Small intestine (tissue), 7 donors: ENCODE data around the gene AGPS. TPM values are rescaled to one million over a fixed set of nuclear protein-coding genes. Genes with fewer than 3 reads are reported as not detected.

Source experiments
- DNase-seq, 2 donors: peaks; one replicate each; pipeline versions ENCODE4 v3.0.0 to v3.0.0-alpha.2; 2013
- FAIRE-seq: peaks from 2 replicates; lab custom pipeline; 2012; peaks lifted over from hg19 to GRCh38; lab: Jason Lieb, UNC
- H3K27ac ChIP-seq, 3 donors: one replicate each; pipeline ENCODE4 v1.5.1; 2013; ENCODE audit warnings: low read length in 2 of 3, mild to moderate bottlenecking in 2 of 3, control low read depth in 1 of 3, inconsistent platforms in 1 of 3, low read depth in 1 of 3, moderate library complexity in 1 of 3
- H3K27me3 ChIP-seq, 3 donors: one replicate each; pipeline ENCODE4 v1.6.1; 2013; ENCODE audit warnings: low read length in 3 of 3, inconsistent platforms in 1 of 3; ENCODE audit not compliant: control insufficient read depth in 3 of 3, insufficient read depth in 3 of 3
- H3K36me3 ChIP-seq, 3 donors: one replicate each; pipeline ENCODE4 v1.6.1; 2013; ENCODE audit warnings: low read length in 3 of 3, inconsistent platforms in 1 of 3, low read depth in 1 of 3, mild to moderate bottlenecking in 1 of 3, moderate library complexity in 1 of 3; ENCODE audit not compliant: control insufficient read depth in 3 of 3, insufficient read depth in 2 of 3
- H3K4me1 ChIP-seq, 3 donors: one replicate each; pipeline ENCODE4 v1.6.1; 2013; ENCODE audit warnings: low read length in 2 of 3, inconsistent platforms in 1 of 3, low read depth in 1 of 3, mild to moderate bottlenecking in 1 of 3, moderate library complexity in 1 of 3; ENCODE audit not compliant: control insufficient read depth in 3 of 3, insufficient read depth in 2 of 3
- H3K4me3 ChIP-seq, 3 donors: one replicate each; pipeline ENCODE4 v1.5.1; 2013; ENCODE audit warnings: low read length in 3 of 3, control low read depth in 1 of 3, inconsistent platforms in 1 of 3, low read depth in 1 of 3, mild to moderate bottlenecking in 1 of 3, moderate library complexity in 1 of 3
- H3K9me3 ChIP-seq, 2 donors: one replicate each; pipeline ENCODE4 v1.6.1; 2013; ENCODE audit warnings: low read depth in 1 of 2, low read length in 1 of 2; ENCODE audit not compliant: control insufficient read depth in 2 of 2, insufficient read depth in 1 of 2
- WGBS, 3 donors: extraction: QIAGEN DNeasy Blood & Tissue Kit; methylation state at CpG; one replicate each; pipeline ENCODE4 v1.1.7; 2013; 5-methylcytosine and 5-hydroxymethylcytosine counted together
- polyA plus RNA-seq, 4 donors: library from polyadenylated mRNA; stranded (reverse) in 3 of 4; unstranded in 1 of 4; fragments of 200-250 nt in 3 of 4; fragments of 120-200 nt in 1 of 4; gene quantifications; one replicate each; pipeline versions ENCODE4 v1.2.1 to v1.2.3, GENCODE V29; 2013
- donor health status: healthy with polysubstance abuse.
- donor health status: control.
- donor health status: control.
- donor health status: Bipolar disorder and iron deficiency.
- donor health status: healthy.

The AGPS gene
- polyA plus RNA-seq, 4 donors, result 7.6 to 26.7 (median 11.8) TPM

DNA sequence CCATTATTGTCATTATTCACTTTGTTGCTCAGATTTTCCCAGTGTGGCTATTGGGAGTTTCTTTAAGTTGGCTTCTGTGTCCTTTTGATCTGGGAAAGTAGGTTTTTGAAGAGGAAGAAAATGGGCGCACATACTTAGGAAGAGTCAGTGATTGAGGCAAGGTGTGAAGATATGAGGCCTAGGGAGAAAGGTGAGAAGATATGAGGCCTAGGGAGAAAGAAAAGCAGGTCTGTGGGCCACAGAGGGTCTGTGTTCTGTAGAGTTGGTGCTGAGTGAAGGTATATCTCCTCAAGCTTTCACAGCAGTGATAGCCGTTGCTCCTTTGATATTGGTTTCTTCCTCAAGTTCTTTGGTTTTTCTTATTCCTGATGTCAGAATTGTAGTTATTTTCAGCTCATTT is 126.2 kb downstream of the AGPS start:
- 94 to 96% (median 95%) methylated on average over 2 of the region's 2 CpGs for WGBS, 3 donors
- Histone ChIP-seq H3K9me3 (no peaks in the 10 kb centered on the region), H3K4me1 (peaks cover 0 to 12% (median 5%) of the 10 kb centered on the region in 3 donors), H3K27ac (no peak overlapping the region), H3K4me3 (no peak overlapping the region), H3K27me3 (no peaks in the 10 kb centered on the region), H3K36me3 (peaks cover 0 to 5% (median 2%) of the 10 kb centered on the region in 3 donors)
- DNase-seq (no peak), FAIRE-seq (no peak)

DNA sequence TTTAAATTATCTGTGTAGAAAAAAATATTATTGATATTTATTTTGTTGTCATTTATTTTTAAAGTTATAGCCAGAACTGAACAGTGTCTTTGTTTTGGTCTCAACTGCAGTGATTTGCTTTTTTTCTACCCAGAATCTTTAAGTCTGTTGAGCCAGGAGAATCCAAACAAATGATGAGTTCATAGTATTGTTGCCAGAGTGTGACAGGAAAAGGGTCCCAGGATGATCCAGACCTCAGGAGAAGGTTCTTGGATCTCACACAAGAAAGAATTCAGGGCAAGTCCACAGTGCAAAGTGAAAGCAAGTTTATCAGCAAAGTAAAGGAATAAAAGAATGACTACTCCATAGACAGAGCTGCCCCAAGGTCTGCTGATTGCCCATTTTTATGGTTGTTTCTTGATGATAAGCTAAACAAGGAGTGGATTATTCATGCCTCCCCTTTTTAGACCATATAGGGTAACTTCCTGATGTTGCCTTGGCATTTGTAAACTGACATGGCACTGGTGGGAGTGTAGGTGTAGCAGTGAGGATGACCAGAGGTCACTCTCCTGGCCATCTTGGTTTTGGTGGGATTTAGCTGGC is 127.1 kb downstream of the AGPS start:
- Histone ChIP-seq H3K4me3 (no peak overlapping the region), H3K27ac (peak overlapping the region in 2 of 3 donors; percentile 38 to 55), H3K36me3 (peaks cover 0 to 3% (median 0%) of the 10 kb centered on the region in 3 donors), H3K9me3 (no peaks in the 10 kb centered on the region), H3K4me1 (peaks cover 0 to 12% (median 5%) of the 10 kb centered on the region in 3 donors), H3K27me3 (no peaks in the 10 kb centered on the region)
- no peak for FAIRE-seq
- DNase-seq, result peak; percentile 74 to 85

DNA sequence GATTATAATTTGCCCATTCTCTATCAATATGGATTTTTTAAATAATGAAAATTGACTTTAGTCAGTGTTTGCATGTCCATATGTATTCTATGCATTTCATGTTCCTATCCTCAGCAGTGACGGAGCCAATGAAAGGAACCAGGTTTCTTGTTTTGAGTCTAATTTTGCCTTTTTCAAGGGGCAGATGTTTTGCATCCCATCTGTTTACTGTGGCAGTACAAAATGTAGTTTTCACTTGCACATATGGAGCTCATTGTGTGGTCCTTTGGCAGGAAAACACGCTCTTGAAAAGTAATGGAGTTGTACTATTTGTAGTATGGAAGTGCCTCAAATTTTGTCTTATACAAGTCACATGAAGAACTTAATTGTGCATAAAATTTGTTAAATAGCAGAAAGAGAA is 127.8 kb downstream of the AGPS start:
- FAIRE-seq (no peak), DNase-seq (peak in 1 of 2 donors; percentile 31)
- no peak overlapping the region for H3K4me3 ChIP-seq
- WGBS, 3 donors, result 80 to 97% (median 97%) methylated on average over 2 of the region's 2 CpGs
- H3K36me3 ChIP-seq, result peaks cover 0 to 3% (median 0%) of the 10 kb centered on the region in 3 donors
- peak overlapping the region in 2 of 3 donors; percentile 38 to 55 for H3K27ac ChIP-seq
- H3K27me3 ChIP-seq, result no peaks in the 10 kb centered on the region
- peaks cover 0 to 12% (median 5%) of the 10 kb centered on the region in 3 donors for H3K4me1 ChIP-seq
- no peaks in the 10 kb centered on the region for H3K9me3 ChIP-seq

DNA sequence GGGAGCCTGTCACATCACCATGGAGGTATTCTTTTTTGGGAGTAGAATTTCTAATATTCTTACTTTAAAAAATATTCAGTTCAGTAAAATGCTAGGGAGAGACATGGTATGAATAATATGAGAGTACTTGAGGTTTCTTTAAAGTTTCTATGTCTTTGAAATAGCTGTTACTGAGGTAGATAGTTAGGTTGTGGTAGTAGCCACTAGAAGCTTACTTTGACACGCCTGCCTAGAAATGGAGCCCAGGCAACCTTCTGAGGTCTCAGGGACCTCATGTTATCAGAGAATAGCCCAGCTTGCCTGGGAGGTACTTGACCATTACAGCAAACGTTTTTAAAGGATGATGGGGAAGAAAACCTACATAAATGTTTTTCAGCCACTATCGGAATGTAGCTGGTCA is 131.2 kb downstream of the AGPS start:
- H3K27me3 ChIP-seq, result no peaks in the 10 kb centered on the region
- no peak for DNase-seq
- H3K4me3 ChIP-seq, result no peak overlapping the region
- no peak overlapping the region for H3K27ac ChIP-seq
- no peak for FAIRE-seq
- peaks cover 0 to 3% (median 2%) of the 10 kb centered on the region in 3 donors for H3K36me3 ChIP-seq
- WGBS, 3 donors, result 82 to 84% (median 82%) methylated on average over 3 of the region's 3 CpGs
- peaks cover 0 to 8% (median 4%) of the 10 kb centered on the region in 3 donors for H3K4me1 ChIP-seq
- no peaks in the 10 kb centered on the region for H3K9me3 ChIP-seq

DNA sequence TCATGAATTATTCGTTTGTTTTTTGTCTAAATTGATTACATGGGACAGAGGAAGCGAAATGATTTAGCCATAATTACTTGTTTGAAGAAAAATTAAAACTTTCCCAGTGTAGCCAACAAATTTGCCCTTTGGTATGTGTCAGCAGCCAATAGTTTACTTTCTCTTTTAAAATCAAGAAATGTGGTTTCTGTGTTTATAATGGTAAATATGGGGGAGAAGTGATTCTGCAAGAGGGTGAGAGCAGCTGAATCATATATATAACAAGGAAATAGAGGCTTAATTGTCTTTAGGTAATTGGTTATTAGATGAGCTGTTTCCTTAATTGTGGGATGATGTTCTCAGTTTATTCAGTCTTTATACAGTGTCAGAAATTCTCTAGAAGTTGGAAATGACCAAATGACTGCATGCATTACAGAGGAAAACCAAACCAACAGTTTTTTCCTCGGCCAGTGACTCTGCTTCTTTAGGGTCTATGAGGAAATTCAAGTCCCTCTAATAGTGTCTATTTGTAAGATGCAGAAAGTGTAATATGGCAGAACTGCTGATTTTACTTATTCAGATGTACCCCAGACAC is 132.9 kb downstream of the AGPS start:
- H3K9me3 ChIP-seq, result no peaks in the 10 kb centered on the region
- H3K4me3 ChIP-seq, result no peak overlapping the region
- H3K4me1 ChIP-seq, result peaks cover 0 to under 1% (median 0%) of the 10 kb centered on the region in 3 donors
- no peaks in the 10 kb centered on the region for H3K27me3 ChIP-seq
- WGBS, 3 donors, result 72 to 77% (median 76%) methylated on average over 3 of the region's 3 CpGs
- DNase-seq (no peak), FAIRE-seq (no peak)
- peaks cover 0 to 3% (median 2%) of the 10 kb centered on the region in 3 donors for H3K36me3 ChIP-seq
- no peak overlapping the region for H3K27ac ChIP-seq

DNA sequence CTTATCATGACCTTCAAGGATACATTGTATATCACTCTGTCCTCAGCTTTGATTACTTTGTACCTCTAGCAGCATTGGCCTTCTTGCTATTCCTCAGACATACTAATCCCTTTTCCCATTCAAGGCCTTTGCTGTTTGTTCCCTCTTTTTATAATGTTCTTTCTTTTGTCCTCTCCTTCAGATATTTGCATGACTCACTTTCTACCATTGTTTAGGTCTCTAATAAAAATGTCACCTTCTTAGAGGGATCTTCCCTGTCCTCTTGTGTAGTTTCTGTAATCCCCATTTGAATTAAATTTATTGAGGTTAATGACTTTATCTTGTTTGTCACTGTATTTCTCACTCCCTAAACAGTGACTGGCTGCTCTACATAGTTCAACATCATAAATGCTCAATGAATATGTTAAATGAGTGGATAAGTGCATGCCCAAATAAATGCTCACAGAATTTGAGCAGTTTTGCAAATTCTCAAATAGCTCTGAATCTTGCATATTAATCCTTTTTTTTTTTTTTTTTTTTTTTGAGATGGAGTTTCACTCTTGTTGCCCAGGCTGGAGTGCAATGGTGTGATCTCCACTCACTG is 135.9 kb downstream of the AGPS start:
- no peak overlapping the region for H3K4me3 ChIP-seq
- FAIRE-seq (no peak), DNase-seq (no peak)
- H3K27ac ChIP-seq, result no peak overlapping the region
- no peaks in the 10 kb centered on the region for H3K4me1 ChIP-seq
- H3K36me3 ChIP-seq, result peaks cover 0 to 3% (median 2%) of the 10 kb centered on the region in 3 donors
- no peaks in the 10 kb centered on the region for H3K9me3 ChIP-seq
- no peaks in the 10 kb centered on the region for H3K27me3 ChIP-seq

DNA sequence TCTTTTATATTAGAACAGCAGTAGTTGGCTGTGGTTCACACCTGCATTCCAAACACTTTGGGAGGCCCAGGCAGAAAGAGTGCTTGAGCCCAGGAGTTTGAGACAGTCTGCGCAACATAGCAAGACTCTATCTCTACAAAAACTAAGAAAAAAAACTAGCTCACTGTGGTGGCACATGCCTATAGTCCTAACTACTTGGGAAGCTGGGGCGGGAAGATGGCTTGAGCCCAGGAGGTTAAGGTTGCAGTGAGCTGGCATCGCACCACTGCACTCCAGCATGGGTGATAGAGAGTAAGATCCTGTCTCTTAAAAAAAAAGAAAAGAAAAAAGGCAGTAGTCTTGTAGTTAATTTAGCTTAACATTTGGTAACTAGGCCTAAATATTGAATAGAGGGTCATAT is 136.6 kb downstream of the AGPS start:
- Histone ChIP-seq H3K4me1 (no peaks in the 10 kb centered on the region), H3K4me3 (no peak overlapping the region), H3K27ac (no peak overlapping the region), H3K9me3 (no peaks in the 10 kb centered on the region), H3K27me3 (no peaks in the 10 kb centered on the region), H3K36me3 (peaks cover 0 to 2% (median 0%) of the 10 kb centered on the region in 3 donors)
- DNase-seq (no peak), FAIRE-seq (no peak)
- WGBS, 3 donors, result 97 to 99% (median 97%) methylated on average over 3 of the region's 3 CpGs

DNA sequence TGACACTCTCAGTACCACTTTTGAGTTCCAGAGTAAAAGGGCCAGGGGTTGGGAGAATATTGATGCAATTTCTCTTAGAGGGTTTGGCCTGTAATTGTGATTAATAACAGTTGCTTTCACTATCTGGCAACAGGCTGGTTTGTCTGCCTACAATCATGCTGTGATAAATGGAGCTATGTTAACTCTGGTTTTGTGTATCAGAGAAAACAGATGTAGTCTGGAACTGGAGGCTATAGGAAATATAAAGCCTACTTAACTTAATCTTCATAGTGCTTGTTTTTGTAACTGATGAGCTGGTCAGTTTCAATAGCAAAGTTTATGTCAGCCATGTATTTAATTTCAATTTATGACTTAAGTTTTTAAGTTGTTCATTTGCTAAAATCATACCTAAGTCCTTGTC is 138.0 kb downstream of the AGPS start:
- Histone ChIP-seq H3K4me1 (no peaks in the 10 kb centered on the region), H3K9me3 (no peaks in the 10 kb centered on the region), H3K27me3 (no peaks in the 10 kb centered on the region), H3K36me3 (peaks cover 0 to 2% (median 0%) of the 10 kb centered on the region in 3 donors), H3K4me3 (no peak overlapping the region), H3K27ac (no peak overlapping the region)
- DNase-seq, result no peak
- FAIRE-seq, result no peak
